Gastrocnemius medialis (tissue), 4 donors: Measurements from ENCODE around the gene SCAF1.

Experiments
- POLR2A ChIP-seq, 2 donors: fragments of 450-650 bp; IDR thresholded peaks; one replicate each; pipeline ENCODE4 v1.6.1; 2017; ENCODE audit warnings: antibody characterized with exemption in 2 of 2, mild to moderate bottlenecking in 2 of 2, moderate library complexity in 2 of 2
- TF ChIP-seq, protein P1 (sequence below), 5 experiments: fragments of 450-650 bp in 3 of 5; fragments of 200-600 bp in 2 of 5; sonication (generic) in 2 of 5; IDR thresholded peaks in 4 of 5; conservative IDR thresholded peaks in 1 of 5; 1 replicate in 4 of 5; 2 replicates in 1 of 5; pipeline ENCODE4 v1.5.1; 2016 to 2019; ENCODE audit warnings: antibody characterized with exemption in 5 of 5, mild to moderate bottlenecking in 3 of 5, moderate library complexity in 3 of 5

DNA sequence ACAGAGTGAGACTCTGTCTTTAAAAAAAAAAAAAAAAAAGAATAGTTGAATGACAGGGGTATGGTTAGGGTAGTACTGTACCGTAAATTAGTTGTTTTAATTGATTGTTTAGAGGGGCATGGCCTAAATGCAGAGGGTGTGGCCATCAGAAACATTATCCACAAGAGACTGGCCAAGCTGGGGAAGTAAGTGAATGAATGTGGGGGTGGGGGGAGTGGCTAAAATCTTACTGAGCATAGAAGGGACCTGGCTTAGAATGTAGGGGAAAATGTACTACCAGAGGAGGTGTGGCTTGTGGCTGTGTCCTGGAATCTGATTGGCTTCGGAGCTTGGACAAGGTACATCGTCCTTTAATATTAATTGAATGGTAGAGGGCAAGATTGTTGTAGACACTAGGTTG lies 27.5 kb downstream of the SCAF1 start:
- TF ChIP-seq, protein P1, sequence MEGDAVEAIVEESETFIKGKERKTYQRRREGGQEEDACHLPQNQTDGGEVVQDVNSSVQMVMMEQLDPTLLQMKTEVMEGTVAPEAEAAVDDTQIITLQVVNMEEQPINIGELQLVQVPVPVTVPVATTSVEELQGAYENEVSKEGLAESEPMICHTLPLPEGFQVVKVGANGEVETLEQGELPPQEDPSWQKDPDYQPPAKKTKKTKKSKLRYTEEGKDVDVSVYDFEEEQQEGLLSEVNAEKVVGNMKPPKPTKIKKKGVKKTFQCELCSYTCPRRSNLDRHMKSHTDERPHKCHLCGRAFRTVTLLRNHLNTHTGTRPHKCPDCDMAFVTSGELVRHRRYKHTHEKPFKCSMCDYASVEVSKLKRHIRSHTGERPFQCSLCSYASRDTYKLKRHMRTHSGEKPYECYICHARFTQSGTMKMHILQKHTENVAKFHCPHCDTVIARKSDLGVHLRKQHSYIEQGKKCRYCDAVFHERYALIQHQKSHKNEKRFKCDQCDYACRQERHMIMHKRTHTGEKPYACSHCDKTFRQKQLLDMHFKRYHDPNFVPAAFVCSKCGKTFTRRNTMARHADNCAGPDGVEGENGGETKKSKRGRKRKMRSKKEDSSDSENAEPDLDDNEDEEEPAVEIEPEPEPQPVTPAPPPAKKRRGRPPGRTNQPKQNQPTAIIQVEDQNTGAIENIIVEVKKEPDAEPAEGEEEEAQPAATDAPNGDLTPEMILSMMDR (IDR thresholded peaks at IDR 0.05 in 4 of 5, conservative IDR thresholded peaks at IDR 0.05 in 1 of 5): no peak
- no peak for TF ChIP-seq POLR2A (IDR thresholded peaks at IDR 0.05)
